Stimulated activated naive CD4-positive, alpha-beta T cell (primary cell): ENCODE measurements around the gene EPM2A.
"Not testable (repeated sequence)": the region's sequence is repeated elsewhere in the genome, so short reads cannot be mapped to it uniquely, and the experiment has no call there.

Experiments
- DNase-seq, 6 experiments: peaks; one replicate each; lab custom pipeline; 2025; lab: John Stamatoyannopoulos, UW

EPM2A gene

DNA sequence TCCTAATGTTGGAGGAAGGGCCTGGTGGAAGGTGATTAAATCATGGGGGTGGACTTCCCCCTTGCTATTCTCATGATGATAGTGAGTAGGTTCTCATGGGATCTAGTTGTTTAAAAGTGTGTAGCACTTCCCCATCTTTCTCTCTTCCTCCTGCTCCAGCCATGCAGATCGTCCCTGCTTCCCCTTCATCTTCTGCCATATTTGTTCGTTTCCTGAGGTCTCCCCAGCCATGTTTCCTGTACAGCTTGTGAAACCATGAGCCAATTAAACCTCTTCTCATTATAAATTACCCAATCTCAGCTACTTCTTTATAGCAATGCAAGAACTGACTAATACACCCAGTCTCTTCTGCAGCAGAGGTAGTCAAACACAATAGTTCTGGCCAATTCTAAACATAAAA is 5.4 kb downstream of the EPM2A start:
- DNase-seq = no peak

DNA sequence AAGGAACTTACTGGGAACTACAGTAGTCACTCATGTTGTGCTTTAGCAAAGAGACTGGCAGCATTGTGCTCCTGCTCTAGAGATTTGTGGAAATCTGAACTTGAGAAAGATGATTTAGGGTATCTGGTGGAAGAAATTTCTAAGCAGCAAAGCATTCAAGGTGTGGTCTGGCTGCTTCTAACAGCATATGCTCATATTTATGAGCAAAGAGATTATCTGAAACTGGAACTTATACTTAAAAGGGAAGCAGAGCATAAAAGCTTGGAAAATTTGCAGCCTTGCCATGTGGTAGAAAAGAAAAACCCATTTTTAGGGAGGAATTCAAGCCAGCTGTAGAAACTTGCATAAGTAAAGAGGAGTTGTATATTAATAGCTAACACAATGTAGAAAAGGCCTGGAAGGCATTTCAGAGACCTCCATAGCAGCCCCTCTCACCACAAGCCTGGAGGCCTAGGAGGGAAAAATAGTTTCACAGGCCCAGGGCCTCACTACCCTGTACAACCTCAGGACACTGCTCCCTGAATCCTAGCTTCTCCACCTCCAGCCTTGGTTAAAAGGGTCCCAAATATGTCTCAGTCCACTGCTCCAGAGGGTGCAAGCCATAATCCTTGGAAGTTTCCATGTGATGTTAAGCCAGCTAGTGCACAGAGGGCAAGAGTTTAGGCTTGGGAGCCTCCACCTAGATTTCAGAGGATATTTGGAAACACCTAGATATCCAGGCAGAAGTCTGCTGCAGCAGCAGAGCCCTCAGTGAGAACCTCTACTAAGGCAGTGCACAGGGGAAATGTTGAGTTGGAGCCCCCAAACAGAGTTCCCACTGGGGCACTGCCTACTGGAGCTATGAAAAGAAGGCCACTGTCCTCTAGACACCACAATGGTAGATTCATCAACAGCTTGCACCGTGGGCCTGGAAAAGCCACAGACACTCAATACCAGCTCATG is 6.6 kb downstream of the EPM2A start:
- DNase-seq = no peak

DNA sequence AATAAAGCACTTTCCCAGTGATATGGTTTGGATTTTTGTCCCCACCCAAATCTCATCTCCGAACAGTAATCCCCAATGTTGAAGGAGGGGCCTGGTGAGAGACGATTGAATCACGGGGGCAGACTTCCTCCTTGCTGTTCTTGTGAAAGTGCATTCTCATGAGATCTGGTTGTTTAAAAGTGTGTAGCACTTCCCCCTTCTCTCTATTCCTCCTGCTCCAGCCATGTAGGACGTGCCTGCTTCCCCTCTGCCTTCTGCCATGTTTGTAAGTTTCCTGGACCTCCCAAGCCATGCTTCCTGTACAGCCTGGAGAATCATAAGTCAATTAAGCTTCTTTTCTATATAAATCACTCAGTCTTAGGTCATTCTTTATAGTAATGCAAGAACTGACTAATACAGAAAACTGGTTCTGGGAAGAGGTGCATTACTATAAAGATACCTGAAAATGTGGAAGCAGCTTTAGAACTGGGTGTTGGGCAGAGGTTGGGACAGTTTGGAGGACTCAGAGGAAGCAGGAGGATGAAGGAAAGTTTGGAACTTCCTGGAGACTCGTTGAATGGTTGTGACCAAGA is 7.4 kb downstream of the EPM2A start:
- no peak for DNase-seq

DNA sequence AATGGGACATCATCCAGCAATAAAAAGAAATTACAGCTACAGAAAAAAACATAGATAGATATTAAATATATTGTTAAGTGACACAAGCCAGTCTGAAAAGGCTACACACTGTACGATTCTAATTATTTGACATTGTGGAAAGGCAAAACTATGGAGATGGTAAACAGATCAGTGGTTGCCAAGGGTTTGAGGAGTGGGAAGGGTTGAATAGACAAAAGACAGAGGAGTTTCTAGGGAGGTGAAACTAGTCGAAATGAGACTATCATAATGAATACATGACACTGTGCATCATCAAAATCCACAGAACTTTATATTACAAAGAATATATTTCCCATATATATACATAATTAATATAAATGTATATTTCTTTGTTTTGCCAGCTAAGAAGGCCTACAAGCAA is 9.8 kb downstream of the EPM2A start:
- DNase-seq = no peak

DNA sequence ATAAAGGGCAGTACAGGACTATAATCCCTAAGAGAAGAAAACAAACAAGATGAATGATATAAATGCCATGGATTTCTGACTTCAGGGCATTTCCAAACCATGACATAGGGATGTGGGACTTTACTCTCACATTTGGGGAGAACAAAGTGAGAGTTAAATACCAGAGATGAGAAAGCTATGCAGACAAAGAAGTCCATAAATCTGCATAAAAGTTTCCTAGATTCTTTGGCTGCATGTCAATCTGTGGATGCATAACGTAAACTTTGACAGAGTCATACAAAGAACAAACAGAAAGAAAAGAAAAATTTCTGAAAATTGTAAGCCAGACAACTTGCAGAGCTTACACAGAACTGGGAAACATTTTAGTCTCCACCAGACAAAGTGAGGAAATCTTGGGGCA is 11.7 kb downstream of the EPM2A start:
- no peak for DNase-seq

DNA sequence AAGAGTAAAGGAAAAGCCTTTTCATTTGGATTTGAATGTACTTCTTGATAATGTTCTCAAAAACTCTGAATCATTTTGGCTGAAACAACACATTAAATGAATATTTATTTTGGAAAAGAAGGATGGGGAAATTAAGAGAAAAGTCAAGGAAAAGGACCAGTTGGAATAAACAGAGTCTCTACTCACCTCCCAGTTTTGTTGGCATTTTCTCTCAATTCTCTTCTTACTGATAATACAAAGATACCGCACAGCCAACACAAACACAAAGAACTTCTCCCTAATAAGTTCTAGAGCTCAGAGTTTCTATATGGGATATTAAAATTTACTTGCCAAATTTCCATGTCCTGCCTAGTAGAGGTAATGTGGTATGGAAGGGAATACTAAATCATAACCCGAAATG is 13.1 kb downstream of the EPM2A start:
- DNase-seq = no peak

DNA sequence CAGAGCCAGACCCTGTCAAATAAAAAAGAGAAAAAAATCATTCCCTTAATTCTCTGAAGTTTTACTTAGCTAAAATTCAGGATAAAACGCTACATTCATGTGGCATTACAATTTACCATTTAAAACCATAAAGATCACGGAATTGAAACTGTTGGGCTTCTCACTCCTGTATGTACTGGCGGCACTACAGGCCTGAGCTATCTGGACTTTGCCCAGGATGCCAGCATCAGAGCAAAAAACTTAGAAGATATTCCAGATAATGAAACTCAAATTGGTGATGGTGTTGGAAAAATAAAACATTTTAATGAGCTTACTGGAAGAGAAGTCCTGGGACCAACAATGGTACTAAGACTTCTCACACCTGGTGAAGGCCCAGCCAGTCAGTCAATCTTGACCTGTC is 14.2 kb downstream of the EPM2A start:
- DNase-seq = no peak

DNA sequence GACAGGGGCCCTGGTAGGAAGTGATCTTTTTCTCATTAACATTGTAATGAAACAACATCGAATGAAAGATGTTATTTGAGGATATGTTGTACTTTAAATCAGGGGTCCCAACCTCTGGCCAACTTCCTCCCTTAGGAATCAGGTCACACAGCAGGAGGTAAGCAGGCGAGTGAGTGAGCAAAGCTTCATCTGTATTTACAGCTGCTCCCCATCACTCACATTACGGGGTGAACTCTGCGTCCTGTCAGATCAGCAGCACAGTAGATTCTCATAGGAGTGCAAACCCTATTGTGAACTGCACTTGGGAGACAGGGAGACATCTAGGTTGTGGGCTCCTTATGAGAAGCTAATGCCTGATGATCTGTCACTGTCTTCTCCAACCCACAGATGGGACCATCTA is 19.9 kb downstream of the EPM2A start:
- no peak for DNase-seq

DNA sequence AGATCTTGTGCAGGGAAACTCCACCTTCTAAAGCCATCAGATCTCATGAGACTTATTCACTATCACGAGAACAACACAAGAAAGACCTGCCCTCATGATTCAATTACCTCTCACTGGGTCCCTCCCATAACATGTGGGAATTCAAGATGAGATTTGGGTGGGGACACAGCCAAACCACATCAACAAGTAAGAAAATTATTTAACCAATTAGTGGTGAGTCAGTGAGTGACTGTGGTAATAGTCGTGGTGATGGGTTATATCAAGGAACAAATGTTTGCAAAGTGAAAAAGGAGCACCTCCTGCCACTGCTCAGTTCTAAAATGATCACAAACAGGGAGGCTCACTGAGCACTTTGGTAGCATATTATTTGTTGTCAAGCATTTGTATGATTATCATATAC is 20.6 kb downstream of the EPM2A start:
- no peak for DNase-seq

DNA sequence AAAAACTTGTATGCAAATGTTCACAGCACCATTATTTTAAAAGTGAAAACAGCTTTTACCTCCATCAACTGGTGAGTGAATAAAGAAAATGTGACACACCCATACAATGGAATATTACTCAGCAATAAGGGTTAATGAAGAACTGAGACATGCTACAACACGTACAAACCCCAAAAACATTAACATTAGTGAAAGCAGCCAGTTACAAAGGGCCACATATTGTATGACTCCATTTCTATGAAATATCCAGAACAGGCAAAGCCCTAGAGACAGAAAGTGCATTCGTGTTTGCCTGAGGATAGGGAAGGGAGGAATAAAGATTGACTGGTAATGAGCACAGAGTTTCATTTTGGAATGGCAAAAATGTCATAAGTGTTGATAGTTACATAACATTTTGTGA is 21.5 kb downstream of the EPM2A start:
- DNase-seq = no peak

DNA sequence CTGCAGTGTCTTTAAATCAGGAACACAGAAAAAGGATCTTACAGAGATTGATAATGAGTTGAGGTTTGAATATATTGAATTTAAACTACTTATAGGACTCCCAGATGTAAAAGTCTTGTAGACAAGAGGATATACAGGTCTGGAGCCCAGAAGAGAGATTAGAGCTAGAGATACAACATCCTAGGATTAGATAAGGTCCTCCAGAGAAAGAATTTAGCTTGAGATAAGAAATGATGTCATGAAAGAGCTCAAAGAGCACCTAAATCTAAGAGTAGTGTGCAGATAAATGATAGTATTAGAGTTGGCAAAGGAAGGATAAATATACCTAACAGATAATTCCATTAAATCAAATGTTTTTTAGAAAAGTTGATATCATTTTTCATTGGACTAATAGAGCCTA is 23.9 kb downstream of the EPM2A start:
- no peak for DNase-seq

DNA sequence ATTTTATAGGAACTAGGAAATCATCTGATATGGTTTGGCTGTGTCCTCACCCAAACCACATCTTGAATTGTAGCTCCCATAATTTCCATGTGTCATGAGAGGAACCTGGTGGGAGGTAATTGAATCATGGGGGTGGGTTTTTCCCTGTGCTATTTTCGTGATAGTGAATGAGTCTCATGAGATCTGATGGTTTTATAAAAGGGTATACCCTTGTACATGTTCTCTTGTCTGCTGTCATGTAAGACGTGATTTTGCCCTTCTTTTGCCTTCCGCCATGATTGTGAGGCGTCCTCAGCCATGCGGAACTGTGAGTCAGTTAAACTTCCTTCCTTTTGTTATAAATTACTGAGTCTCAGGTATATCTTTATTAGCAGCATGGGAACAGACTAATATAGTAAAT is 27.9 kb downstream of the EPM2A start:
- no peak for DNase-seq

DNA sequence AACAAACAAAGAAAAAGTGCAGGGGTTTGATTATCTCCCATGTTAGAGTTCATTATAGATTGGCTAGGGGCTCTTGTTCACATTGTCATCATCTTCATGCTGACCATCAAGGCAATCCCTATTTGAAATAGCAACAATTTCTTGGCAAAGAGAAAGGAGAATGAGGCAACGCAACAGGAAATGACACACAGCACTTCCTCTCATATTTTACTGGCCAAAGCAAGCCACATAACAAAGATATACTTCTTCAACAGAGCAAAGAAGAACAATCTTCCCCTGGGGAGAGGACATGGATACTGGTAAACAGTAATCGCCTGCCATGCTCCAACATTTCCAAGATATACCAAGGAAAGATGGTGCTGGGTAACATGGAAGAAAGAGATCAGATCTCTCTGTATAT is 29.8 kb downstream of the EPM2A start:
- no peak for DNase-seq

DNA sequence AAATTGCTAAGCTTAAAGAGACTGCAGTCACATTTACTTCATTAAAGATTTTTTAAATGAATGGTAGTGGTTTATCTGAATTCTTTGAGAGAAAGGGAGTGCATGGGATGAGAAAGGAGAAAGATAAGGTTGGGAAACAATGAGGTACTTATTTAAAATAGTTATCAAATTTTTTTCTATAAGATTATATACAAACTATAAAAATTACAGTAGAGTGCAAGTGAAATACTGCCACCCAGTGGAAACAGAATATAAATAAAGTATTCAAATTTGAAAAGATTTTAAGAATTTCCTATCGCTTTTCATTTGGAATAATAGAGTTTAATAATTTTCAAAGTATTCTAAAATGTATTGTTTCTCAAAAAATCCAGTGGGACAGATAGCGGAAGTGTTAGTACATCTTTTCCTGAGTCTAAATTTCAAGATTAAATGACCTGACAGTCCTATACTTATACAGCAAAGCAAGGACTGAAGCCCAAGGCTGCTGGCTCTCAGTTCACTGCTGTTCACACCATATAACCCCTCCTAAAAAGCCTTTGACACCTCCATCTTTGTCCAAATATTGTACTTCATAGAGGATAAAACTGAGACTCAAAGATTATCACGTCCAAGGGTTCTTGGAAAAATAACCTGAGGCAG is 31.1 kb downstream of the EPM2A start:
- peak in 1 of 6 experiments; percentile 4 for DNase-seq

DNA sequence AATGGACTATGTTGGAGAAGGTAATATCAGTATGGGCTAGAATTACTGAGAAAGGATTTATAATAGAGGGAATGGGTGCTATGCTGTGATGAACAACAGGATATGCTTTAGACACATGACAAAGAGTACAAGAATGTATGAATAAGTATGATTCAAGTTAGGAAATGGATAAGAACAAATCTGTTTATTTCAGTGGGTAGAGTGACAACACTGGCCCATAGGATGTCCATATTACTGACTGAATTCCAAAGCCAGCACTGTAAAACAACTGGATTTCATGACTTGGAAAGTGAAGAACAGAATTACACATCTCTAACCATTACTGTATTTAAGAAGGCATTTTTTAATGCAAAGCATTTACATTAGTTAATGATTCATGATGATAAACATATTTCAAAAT is 35.9 kb downstream of the EPM2A start:
- DNase-seq = no peak

DNA sequence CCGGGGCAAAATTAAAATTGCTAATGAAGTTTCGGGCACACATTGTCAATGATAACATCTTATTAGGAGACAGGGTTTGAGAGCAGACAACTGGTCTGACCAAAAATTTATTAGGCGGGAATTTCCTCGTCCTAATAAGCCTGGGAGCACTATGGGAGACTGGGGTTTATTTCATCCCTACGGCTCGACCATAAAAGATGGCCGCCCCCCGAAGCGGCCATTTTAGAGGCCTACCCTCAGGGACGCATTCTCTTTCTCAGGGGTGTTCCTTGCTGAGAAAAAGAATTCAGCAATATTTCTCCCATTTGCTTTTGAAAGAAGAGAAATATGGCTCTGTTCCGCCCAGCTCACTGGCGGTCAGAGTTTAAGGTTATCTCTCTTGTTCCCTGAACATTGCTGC is 37.9 kb downstream of the EPM2A start:
- DNase-seq = not testable (repeated sequence)

DNA sequence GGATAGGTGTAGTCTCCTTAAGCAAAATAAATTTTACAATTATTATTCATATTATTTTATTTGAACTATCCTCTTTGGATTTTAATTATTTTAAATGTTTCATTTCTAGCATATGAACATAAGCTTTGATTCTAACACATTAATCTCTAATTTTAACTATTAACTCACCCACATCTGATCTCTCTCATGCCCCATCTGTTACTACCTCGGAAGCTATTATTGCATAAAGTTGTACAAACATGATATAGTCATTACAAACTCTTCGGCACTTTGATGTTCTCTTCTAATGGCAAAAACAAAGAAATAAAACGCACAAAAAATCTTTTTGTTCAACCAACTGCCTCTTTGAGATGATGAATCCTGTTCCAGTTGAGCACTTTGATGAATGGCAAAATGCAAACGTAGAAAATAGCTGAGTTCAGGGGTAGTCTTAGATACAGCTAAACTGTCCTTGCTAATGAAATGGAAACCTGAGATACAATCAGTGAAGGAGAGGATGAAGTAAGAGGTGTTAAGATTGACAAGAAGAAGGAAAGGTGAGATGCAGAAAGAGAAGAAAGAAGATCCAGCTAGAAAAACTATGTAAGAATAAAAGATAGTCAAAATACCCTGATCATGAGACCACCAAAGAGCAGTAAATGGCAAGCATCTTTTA is 41.1 kb downstream of the EPM2A start:
- DNase-seq = no peak

DNA sequence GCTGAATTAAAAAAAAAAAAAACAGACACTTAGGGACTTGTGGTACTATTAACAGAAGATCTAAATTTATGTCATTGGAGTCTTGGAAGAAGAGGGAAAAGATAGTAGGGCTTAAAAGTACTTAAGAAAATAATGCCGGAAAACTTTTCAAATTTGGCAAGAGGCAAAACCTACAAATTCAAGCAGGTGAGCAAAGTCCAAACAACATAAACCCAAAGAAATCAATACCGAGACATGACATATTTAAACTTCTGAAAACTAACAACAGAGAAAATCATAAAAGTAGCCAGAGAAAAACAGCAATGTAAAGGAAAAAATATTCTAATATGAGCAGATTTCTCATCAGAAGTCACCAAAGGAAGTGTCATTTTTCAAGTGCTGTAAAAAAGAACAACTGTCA is 44.4 kb downstream of the EPM2A start:
- no peak for DNase-seq

DNA sequence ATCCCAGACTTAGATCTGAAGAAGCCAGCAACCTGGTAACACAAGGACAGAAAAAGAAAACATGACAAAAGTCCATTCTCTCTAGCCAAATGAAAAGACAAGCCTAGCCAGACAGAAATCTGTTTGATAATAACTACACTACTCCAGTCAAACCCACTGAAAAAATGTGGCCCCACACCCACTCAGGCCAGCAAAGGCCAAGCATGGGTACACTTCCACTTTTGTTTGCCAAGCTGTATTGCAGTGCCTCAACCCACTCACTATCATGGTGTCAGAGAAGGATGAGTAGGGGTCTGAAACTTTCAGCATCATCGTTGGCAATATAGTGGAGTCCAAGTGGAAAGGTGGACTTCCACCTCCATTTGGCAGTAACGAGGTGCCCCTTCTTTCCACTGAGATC is 45.8 kb downstream of the EPM2A start:
- DNase-seq = no peak

DNA sequence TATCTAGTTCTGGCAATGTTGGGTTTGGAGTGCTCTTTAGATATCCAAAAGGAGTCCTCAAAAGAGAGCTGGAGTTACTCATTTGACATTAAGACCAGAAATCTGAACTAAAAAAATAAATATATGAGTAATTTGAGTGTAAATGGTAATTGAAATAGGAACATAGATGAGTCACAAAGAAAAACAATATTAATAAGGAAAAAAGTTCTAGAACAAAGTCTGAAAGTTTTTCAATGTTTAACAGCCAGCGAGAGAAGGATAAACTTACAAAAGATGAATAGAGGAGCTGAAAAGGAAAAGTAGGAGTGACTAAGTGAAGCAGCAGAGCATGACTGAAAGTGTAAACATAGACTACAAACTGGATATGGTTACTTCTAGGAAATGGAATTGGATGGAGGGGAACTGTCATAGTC is 46.8 kb downstream of the EPM2A start:
- DNase-seq = no peak

DNA sequence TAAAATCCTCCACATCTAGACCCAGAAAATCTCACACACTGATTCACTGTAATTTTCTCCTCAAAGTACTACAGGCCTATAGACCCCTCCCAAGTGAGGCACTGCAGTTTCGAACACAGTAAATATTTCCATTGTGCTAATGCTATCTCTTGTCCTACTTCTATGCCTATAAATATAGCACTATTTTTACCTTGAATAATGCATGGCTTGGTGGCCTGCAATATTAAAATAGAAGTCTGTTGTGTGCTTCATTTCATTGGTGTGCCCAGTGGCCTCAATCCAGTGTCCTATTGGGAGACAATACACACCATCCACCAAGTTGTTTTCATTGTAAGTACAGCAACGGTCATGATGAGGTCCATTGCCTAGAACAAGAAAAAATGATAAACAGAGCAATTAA is 49.4 kb downstream of the EPM2A start:
- DNase-seq = no peak

DNA sequence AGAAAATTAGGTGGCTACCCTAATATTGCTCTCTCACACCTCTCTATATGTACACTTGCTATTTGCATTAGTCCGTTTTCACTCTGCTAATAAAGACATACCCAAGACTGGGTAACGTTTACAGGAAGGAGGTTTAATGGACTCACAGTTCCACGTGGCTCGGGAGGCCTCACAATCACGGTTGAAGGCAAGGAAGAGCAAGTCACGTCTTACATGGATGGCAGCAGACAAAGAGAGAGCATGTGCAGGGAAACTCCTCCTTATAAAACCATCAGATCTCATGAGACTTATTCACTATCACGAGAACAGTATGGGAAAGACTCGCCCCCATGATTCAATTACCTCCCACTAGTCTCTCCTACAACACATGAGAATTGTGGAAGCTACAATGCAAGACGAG is 53.4 kb downstream of the EPM2A start:
- DNase-seq = no peak

DNA sequence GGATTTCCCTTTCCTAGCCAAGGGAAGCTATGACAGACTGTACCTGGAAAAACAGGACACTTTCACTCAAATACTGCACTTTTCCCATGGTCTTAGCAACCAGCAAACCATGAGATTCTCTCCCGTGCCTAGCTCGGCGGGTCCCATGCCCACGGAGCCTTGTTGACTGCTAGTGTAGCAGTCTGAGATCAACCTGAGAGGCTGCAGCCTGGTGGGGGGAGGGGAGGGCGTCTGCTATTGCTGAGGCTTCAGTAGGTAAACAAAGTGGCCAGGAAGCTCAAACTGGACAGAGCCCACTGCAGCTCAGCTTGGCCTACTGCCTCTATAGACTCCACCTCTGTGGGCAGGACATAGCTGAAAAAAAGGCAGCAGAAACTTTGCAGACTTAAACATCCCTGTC is 61.8 kb downstream of the EPM2A start:
- no peak for DNase-seq
